Tibial artery (tissue), 4 donors: Measurements from ENCODE around the gene RAD51AP1.
A peak's percentile ranks its signal among the peaks of the same experiment; 100 is the strongest.

Experiments
- DNase-seq, 2 donors: peaks; one replicate each; pipeline ENCODE4 v3.0.0-alpha.2; 2019
- H3K27ac ChIP-seq, 2 donors: fragments of 200-600 bp; sonication (generic) in 1 of 2; 1 replicate in 1 of 2; 2 replicates in 1 of 2; pipeline ENCODE4 v1.5.1; 2018 to 2019; ENCODE audit warnings: mild to moderate bottlenecking in 1 of 2
- H3K27me3 ChIP-seq, 2 donors: fragments of 200-600 bp; sonication (generic) in 1 of 2; one replicate each; pipeline versions ENCODE4 v1.5.1 to v1.6.0; 2016 to 2019
- H3K36me3 ChIP-seq, 3 donors: fragments of 200-600 bp; sonication (generic) in 2 of 3; one replicate each; pipeline ENCODE4 v1.5.1; 2016 to 2019; ENCODE audit warnings: mild to moderate bottlenecking in 2 of 3
- H3K4me1 ChIP-seq, 4 donors: fragments of 200-600 bp; sonication (generic) in 2 of 4; 1 replicate in 3 of 4; 2 replicates in 1 of 4; pipeline ENCODE4 v1.5.1; 2016 to 2019
- H3K4me3 ChIP-seq, 2 donors: fragments of 200-600 bp; sonication (generic) in 1 of 2; 1 replicate in 1 of 2; 2 replicates in 1 of 2; pipeline ENCODE4 v1.5.1; 2018 to 2019; ENCODE audit warnings: mild to moderate bottlenecking in 2 of 2
- H3K9me3 ChIP-seq, 3 donors: fragments of 200-600 bp; sonication (generic) in 1 of 3; one replicate each; pipeline ENCODE4 v1.5.1; 2016 to 2019
- CTCF ChIP-seq, 2 experiments: fragments of 200-600 bp in 1 of 2; fragments of 450-650 bp in 1 of 2; IDR thresholded peaks; one replicate each; pipeline ENCODE4 v1.5.1; 2017 to 2019; ENCODE audit warnings: antibody characterized with exemption in 2 of 2, mild to moderate bottlenecking in 1 of 2, moderate library complexity in 1 of 2
- intact Hi-C: fragments of 100-400 bp; cut with DNase I; formaldehyde crosslinking; loops from one replicate; pipeline ENCODE4 v1.15.0; 2023; ENCODE audit warnings: low total_unique reads

RAD51AP1 gene

GRCh38 chr12:4595881-4596280 lies 57.2 kb downstream of the RAD51AP1 start:
- TF ChIP-seq CTCF (IDR thresholded peaks at IDR 0.05), result no peak
- H3K4me1 ChIP-seq, result no peaks in the 10 kb centered on the region

GRCh38 chr12:4603421-4603820 lies 64.7 kb downstream of the RAD51AP1 start:
- Histone ChIP-seq H3K27me3 (no peaks in the 10 kb centered on the region), H3K9me3 (no peaks in the 10 kb centered on the region), H3K27ac (no peak overlapping the region), H3K4me1 (peaks cover 0 to 20% (median 8%) of the 10 kb centered on the region in 4 donors), H3K36me3 (peaks cover 0 to 10% (median 0%) of the 10 kb centered on the region in 3 donors), H3K4me3 (no peak overlapping the region)
- TF ChIP-seq CTCF (IDR thresholded peaks at IDR 0.05), result no peak
- no peak for DNase-seq
- intact Hi-C loops, result loop anchor here (5.0 kb wide), 1 partner anchor 44 kb away; the partner anchor contains the start of genes AKAP3 and NDUFA9

More at GRCh38 chr12:4595881-4596280, 57.2 kb downstream of the RAD51AP1 start:
- Histone ChIP-seq H3K4me3 (no peak overlapping the region), H3K36me3 (no peaks in the 10 kb centered on the region), H3K27me3 (peaks cover 0 to 4% of the 10 kb centered on the region in 2 donors), H3K27ac (no peak overlapping the region), H3K9me3 (no peaks in the 10 kb centered on the region)
- intact Hi-C loops, result no loop called here
- DNase-seq, result no peak

GRCh38 chr12:4603946-4604345 lies 65.3 kb downstream of the RAD51AP1 start:
- Histone ChIP-seq H3K4me3 (no peak overlapping the region), H3K27me3 (no peaks in the 10 kb centered on the region), H3K9me3 (no peaks in the 10 kb centered on the region), H3K27ac (no peak overlapping the region), H3K4me1 (peaks cover 0 to 20% (median 8%) of the 10 kb centered on the region in 4 donors), H3K36me3 (peaks cover 0 to 11% (median 0%) of the 10 kb centered on the region in 3 donors)
- intact Hi-C loops, result loop anchor here (5.0 kb wide), 1 partner anchor 43 kb away; the partner anchor contains the start of genes AKAP3 and NDUFA9
- no peak for DNase-seq
- no peak for TF ChIP-seq CTCF (IDR thresholded peaks at IDR 0.05)

- Histone ChIP-seq H3K27me3 (no peaks in the 10 kb centered on the region), H3K4me1 (peaks cover 0 to 20% (median 8%) of the 10 kb centered on the region in 4 donors), H3K36me3 (peaks cover 0 to 11% (median 0%) of the 10 kb centered on the region in 3 donors), H3K27ac (peak overlapping the region; percentile 71 to 76), H3K9me3 (no peaks in the 10 kb centered on the region), H3K4me3 (peak overlapping the region; percentile 73 to 79)
- intact Hi-C loops, result loop anchor here (5.0 kb wide), 1 partner anchor 43 kb away; the partner anchor contains the start of genes AKAP3 and NDUFA9
- TF ChIP-seq CTCF (IDR thresholded peaks at IDR 0.05), result peak; percentile 89 to 98
- DNase-seq, result peak; percentile 82 to 86
Observed at GRCh38 chr12:4604684-4605193, 66.0 kb downstream of the RAD51AP1 start.

GRCh38 chr12:4607056-4607455 lies 68.4 kb downstream of the RAD51AP1 start:
- Histone ChIP-seq H3K36me3 (peaks cover 18 to 31% (median 20%) of the 10 kb centered on the region in 3 donors), H3K27me3 (no peaks in the 10 kb centered on the region), H3K4me1 (peaks cover 0 to 20% (median 8%) of the 10 kb centered on the region in 4 donors), H3K4me3 (no peak overlapping the region), H3K9me3 (no peaks in the 10 kb centered on the region), H3K27ac (no peak overlapping the region)
- no peak for DNase-seq
- intact Hi-C loops, result no loop called here
- no peak for TF ChIP-seq CTCF (IDR thresholded peaks at IDR 0.05)
